NCI-H1436 (cell line): Measurements from ENCODE around the gene METTL26.
A peak's percentile ranks its signal among the peaks of the same experiment; 100 is the strongest.

Experiments used
- DNase-seq: peaks from one replicate; lab custom pipeline; 2025; lab: John Stamatoyannopoulos, UW

Gene METTL26

GRCh38 chr16:674968-675883 lies 39.1 kb upstream of the METTL26 start, which contains the start of gene RHBDL1:
TSS of gene RHBDL1 (plus strand) at chr16:675671. CDS start at chr16:675791, 120 bp downstream.
- no peak for DNase-seq

GRCh38 chr16:674214-674881 lies 38.2 kb upstream of the METTL26 start:
- no peak for DNase-seq

- no peak for DNase-seq
Observed at GRCh38 chr16:673399-673991, 37.4 kb upstream of the METTL26 start.

GRCh38 chr16:672851-673250 lies 36.7 kb upstream of the METTL26 start:
- no peak for DNase-seq

GRCh38 chr16:672371-672770 lies 36.3 kb upstream of the METTL26 start:
- DNase-seq = no peak

GRCh38 chr16:671353-672131 lies 35.4 kb upstream of the METTL26 start:
- no peak for DNase-seq

GRCh38 chr16:670485-671352 lies 34.6 kb upstream of the METTL26 start:
- no peak for DNase-seq

- no peak for DNase-seq
Observed at GRCh38 chr16:669666-670065, 33.6 kb upstream of the METTL26 start.

- no peak for DNase-seq
Observed at GRCh38 chr16:668519-669171, 32.5 kb upstream of the METTL26 start.

GRCh38 chr16:667780-668518 lies 31.8 kb upstream of the METTL26 start, which contains the start of gene RHOT2:
TSS of gene RHOT2 (plus strand) at chr16:668132. CDS start at chr16:668200, 68 bp downstream.
- DNase-seq = peak; percentile 90

- no peak for DNase-seq
Observed at GRCh38 chr16:667113-667779, 31.1 kb upstream of the METTL26 start.

- no peak for DNase-seq
Observed at GRCh38 chr16:666572-666971, 30.5 kb upstream of the METTL26 start.

GRCh38 chr16:662597-662996 lies 26.5 kb upstream of the METTL26 start:
- DNase-seq = no peak

- DNase-seq = no peak
Observed at GRCh38 chr16:662095-662494, 26.0 kb upstream of the METTL26 start.

GRCh38 chr16:661184-661821 lies 25.2 kb upstream of the METTL26 start:
- DNase-seq = no peak

- no peak for DNase-seq
Observed at GRCh38 chr16:660459-661183, 24.5 kb upstream of the METTL26 start.

- no peak for DNase-seq
Observed at GRCh38 chr16:660132-660458, 24.0 kb upstream of the METTL26 start.

GRCh38 chr16:659618-660017 lies 23.5 kb upstream of the METTL26 start:
- DNase-seq = no peak
